Smooth muscle cell (in vitro differentiated cells): ENCODE results near the gene PCBP4. TPM values are rescaled to one million over a fixed set of nuclear protein-coding genes. Genes with fewer than 3 reads are reported as not detected.

Source experiments
- DNase-seq: peaks from one replicate; lab custom pipeline; 2025; ENCODE audit not compliant: unreplicated experiment; lab: John Stamatoyannopoulos, UW
- H2AFZ ChIP-seq: fragments of 200-600 bp; sonication (generic); 2 replicates; pipeline ENCODE4 v1.6.0; 2016; ENCODE audit warnings: antibody characterized with exemption, low read depth, mild to moderate bottlenecking
- H3F3A ChIP-seq: fragments of 200-600 bp; sonication (generic); 2 replicates; pipeline ENCODE4 v1.6.0; 2017; ENCODE audit warnings: antibody characterized with exemption, low read depth
- H3K27ac ChIP-seq: fragments of 200-600 bp; sonication (generic); 2 replicates; pipeline ENCODE4 v1.5.1; 2016; ENCODE audit warnings: low read depth, mild to moderate bottlenecking
- H3K27me3 ChIP-seq: fragments of 200-600 bp; sonication (generic); 2 replicates; pipeline ENCODE4 v1.6.1; 2016; ENCODE audit warnings: low read depth, mild to moderate bottlenecking
- H3K36me3 ChIP-seq: fragments of 200-600 bp; sonication (generic); 2 replicates; pipeline ENCODE4 v1.5.1; 2016; ENCODE audit warnings: low read depth
- H3K4me1 ChIP-seq: fragments of 200-600 bp; sonication (generic); 2 replicates; pipeline ENCODE4 v1.5.1; 2016; ENCODE audit warnings: low read depth
- H3K4me2 ChIP-seq: fragments of 200-600 bp; sonication (generic); 2 replicates; pipeline ENCODE4 v1.6.0; 2016; ENCODE audit warnings: mild to moderate bottlenecking
- H3K4me3 ChIP-seq: fragments of 200-600 bp; sonication (generic); 2 replicates; pipeline ENCODE4 v1.5.1; 2016; ENCODE audit warnings: mild to moderate bottlenecking
- H3K79me2 ChIP-seq: fragments of 200-600 bp; sonication (generic); 2 replicates; pipeline ENCODE4 v1.6.0; 2016; ENCODE audit warnings: low read depth, mild to moderate bottlenecking
- H3K9ac ChIP-seq: fragments of 200-600 bp; sonication (generic); 2 replicates; pipeline ENCODE4 v1.6.0; 2016; ENCODE audit warnings: low read depth
- H3K9me3 ChIP-seq: fragments of 200-600 bp; sonication (generic); replicated peaks from 2 replicates; pipeline ENCODE4 v1.5.1; 2016; ENCODE audit warnings: low read depth
- H4K20me1 ChIP-seq: fragments of 200-600 bp; sonication (generic); 2 replicates; pipeline ENCODE4 v1.6.0; 2016; ENCODE audit warnings: low read depth
- CTCF ChIP-seq: fragments of 200-600 bp; sonication (generic); IDR thresholded peaks from 2 replicates; pipeline ENCODE4 v1.5.1; 2017; ENCODE audit warnings: borderline replicate concordance, mild to moderate bottlenecking, antibody characterized with exemption; ENCODE audit not compliant: insufficient read depth, poor library complexity, severe bottlenecking
- WGBS: methylation state at CpG from one replicate; pipeline ENCODE4 v1.1.7; 2016; ENCODE audit warnings: low lambda C conversion rate; 5-methylcytosine and 5-hydroxymethylcytosine counted together
- polyA plus RNA-seq: library from polyadenylated mRNA; unstranded; fragments of >200 nt; fragmentation: Nextera tagmentation; extraction: Ambion mirVana; gene quantifications from 2 replicates; pipeline ENCODE4 v1.2.1, GENCODE V29; 2016
- total RNA-seq: library from RNA; depleted of rRNA; stranded (reverse); fragments of >200 nt; gene quantifications from 2 replicates; pipeline ENCODE4 v1.2.3, GENCODE V29; 2014

Gene PCBP4
- total and polyA plus RNA-seq, 2 experiments from 2014 or later: 42.6 to 81.2 TPM

- no peak for TF ChIP-seq CTCF
- Histone ChIP-seq H3K4me1 (no peaks in the 10 kb centered on the region), H3K4me3 (no peak overlapping the region), H2AFZ (no peak overlapping the region), H3K9ac (no peak overlapping the region), H3K79me2 (peaks cover 24% of the 10 kb centered on the region), H3F3A (no peaks in the 10 kb centered on the region), H3K27me3 (no peaks in the 10 kb centered on the region), H3K4me2 (no peak overlapping the region), H3K9me3 (no peaks in the 10 kb centered on the region), H4K20me1 (no peaks in the 10 kb centered on the region), H3K27ac (no peak overlapping the region), H3K36me3 (no peaks in the 10 kb centered on the region)
- WGBS: 96% methylated on average over 13 of the region's 13 CpGs
- DNase-seq: no peak
Observed at GRCh38 chr3:51937611-51938450, 29.4 kb downstream of the PCBP4 start.

- H2AFZ ChIP-seq: no peak overlapping the region
- no peak for DNase-seq
Observed at GRCh38 chr3:51937014-51937413, 30.2 kb downstream of the PCBP4 start.

GRCh38 chr3:51935886-51936755 lies 31.1 kb downstream of the PCBP4 start:
- Histone ChIP-seq H3K9ac (no peak overlapping the region), H3K36me3 (no peaks in the 10 kb centered on the region), H3K9me3 (no peaks in the 10 kb centered on the region), H3K79me2 (peaks cover 20% of the 10 kb centered on the region), H3K4me3 (no peak overlapping the region), H3K4me1 (no peaks in the 10 kb centered on the region), H3K27ac (no peak overlapping the region), H3K27me3 (no peaks in the 10 kb centered on the region), H4K20me1 (no peaks in the 10 kb centered on the region), H3F3A (no peaks in the 10 kb centered on the region), H2AFZ (no peak overlapping the region), H3K4me2 (no peak overlapping the region)
- DNase-seq: no peak
- no peak for TF ChIP-seq CTCF
- 98% methylated on average over 25 of the region's 25 CpGs for WGBS

More at GRCh38 chr3:51937014-51937413, 30.2 kb downstream of the PCBP4 start:
- H3K79me2 ChIP-seq: peaks cover 24% of the 10 kb centered on the region
- H3K27me3 ChIP-seq: no peaks in the 10 kb centered on the region
- no peak overlapping the region for H3K9ac ChIP-seq
- 87% methylated on average over 9 of the region's 9 CpGs for WGBS
- no peaks in the 10 kb centered on the region for H3K36me3 ChIP-seq
- no peak overlapping the region for H3K27ac ChIP-seq
- no peaks in the 10 kb centered on the region for H4K20me1 ChIP-seq
- TF ChIP-seq CTCF: no peak
- H3K9me3 ChIP-seq: no peaks in the 10 kb centered on the region
- H3K4me2 ChIP-seq: no peak overlapping the region
- H3K4me3 ChIP-seq: no peak overlapping the region
- no peaks in the 10 kb centered on the region for H3F3A ChIP-seq
- no peaks in the 10 kb centered on the region for H3K4me1 ChIP-seq
